HG03460 (cell line): ENCODE data around the gene DNAH14.
"Not testable (repeated sequence)": the region's sequence is repeated elsewhere in the genome, so short reads cannot be mapped to it uniquely, and the experiment has no call there.

Experiments
- ATAC-seq: cut with Tn5 transposase; IDR thresholded peaks from one replicate; pipeline ENCODE4 v1.9.1; 2021; ENCODE audit not compliant: unreplicated experiment

The DNAH14 gene

DNA sequence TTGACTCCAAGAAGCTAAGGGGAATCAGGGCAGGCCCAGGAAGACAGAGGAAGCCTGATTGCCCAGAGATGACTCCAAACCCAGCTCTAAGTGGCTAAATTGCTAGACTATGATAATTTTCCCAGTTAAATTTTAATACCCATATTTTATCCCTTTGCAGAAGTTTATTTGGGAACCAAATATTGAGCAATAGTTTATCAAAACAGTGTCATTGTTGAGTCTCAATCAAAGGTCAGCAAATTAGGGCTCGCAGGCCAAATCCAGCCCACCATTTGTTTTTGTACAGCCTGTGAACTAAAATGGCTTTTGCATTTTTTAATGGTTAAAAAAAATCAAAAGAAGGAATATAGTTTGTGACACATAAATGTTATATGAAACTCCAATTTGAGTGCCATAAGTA, 451.2 kb downstream of the DNAH14 start:
- no peak for ATAC-seq

DNA sequence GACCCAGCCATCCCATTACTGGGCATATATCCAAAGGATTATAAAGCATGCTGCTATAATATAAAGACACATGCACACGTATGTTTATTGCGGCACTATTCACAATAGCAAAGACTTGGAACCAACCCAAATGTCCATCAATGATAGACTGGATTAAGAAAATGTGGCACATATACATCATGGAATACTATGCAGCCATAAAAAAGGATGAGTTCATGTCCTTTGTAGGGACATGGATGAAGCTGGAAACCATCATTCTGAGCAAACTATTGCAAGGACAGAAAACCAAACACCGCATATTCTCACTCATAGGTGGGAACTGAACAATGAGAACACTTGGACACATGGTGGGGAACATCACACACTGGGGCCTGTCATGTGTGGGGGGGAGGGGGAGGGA, 457.4 kb downstream of the DNAH14 start:
- not testable (repeated sequence) for ATAC-seq

DNA sequence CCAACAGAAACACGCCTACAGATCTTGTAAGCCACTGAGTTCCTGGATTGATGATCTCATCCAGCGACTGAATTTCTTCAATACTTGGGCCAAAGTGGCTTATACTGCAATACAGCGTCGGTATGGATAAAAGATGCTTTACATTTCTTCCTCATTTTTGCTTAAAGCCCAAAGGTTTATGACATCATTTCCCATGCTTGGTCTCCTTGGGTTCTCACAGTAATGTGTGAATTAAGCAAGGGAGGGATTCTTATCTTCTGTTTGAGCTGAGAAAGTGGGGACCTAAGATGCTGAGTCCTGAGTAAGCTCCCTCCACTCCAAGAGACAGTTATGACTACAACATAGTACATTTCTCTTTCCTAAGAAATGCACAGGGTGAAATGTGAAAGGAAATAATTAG, 458.9 kb downstream of the DNAH14 start:
- no peak for ATAC-seq

DNA sequence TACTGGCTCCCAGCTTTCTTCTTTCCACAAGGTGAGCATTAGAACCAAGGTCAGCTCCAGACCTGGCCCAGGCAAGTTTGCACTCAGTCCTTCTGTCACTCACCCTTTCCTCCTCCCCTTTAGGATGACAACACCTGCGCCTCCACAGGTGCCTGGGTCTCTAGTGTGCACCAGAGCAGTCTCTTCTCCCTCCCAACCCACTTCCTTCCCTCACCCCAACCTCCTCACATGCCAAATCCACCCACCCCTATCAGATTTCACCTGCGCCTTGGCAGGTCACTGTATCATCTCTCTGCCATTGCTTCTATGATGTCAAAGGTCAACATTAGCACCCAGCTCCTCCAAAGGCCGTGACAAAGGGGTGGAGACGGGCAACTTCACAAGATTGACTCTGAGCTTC, 460.4 kb downstream of the DNAH14 start:
- no peak for ATAC-seq

DNA sequence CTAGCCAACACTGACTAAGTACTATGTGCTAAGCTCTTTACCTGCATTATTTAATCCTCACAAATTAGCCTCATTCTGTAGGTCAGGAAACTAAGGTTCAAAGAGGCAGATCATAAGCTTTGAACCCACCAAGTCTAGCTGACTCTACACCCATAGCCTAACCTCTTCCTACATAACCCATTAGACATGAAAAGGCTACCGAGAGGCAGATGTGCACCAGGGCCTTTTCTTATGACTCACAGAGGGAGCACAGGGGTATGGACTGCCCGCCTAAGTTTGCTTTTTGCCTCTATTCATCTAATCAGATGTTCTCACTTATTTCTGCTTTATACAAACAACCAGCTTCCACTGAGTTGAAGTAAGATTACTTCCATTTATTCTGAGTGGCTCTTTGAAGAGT, 466.9 kb downstream of the DNAH14 start:
- ATAC-seq = no peak

DNA sequence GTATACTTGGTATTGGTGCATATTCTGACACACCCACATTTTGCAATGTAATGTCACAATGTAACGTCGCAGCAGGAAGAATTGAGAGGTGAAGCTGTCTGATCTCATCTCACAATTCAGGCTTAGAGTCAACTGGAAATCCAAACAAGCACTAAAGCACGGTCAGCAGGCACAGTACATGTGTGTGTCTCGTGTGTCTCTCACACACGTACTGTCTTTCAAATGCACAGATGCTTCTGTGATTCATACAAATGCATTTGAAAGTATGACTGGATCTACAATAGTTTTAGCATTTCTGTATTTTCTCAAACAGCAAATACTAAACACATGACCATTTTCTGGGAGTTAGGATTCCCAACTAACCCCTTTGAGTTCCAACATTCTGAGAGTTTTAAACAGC, 471.5 kb downstream of the DNAH14 start:
- no peak for ATAC-seq

DNA sequence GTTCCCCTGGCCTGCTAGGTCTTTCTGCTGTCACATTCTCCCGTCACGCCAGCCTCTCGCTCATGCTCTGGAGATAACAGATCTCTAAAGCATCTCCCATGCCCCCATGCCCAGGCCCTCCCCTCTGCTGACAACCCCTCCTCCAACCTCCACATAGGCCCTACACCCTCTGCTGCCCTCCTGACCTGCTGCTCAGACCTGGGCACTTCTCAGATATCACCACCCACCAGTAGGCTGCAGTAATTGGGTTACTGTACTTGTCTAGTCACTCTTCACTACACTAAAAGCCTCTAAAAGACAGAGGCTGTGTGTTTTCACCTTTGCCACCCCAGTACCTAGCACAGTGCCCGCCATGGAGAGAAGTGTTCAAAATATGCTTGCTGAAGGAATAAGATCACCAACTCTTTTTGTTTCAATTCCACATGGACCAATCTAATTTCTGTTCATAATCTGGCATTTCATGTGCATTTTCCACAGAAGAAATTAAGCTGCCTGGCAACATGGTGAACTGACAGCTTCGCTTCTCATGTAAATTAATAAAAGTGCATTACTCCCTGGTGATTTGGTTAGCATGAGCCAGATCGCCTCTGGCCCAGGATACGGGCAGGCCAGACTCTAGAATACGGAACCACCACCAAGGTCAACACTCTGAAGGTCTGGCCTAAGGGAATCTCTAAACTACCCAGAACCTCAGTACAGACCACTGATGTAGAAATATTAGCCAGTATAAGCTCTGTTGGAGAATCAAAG, 477.7 kb downstream of the DNAH14 start:
- no peak for ATAC-seq

DNA sequence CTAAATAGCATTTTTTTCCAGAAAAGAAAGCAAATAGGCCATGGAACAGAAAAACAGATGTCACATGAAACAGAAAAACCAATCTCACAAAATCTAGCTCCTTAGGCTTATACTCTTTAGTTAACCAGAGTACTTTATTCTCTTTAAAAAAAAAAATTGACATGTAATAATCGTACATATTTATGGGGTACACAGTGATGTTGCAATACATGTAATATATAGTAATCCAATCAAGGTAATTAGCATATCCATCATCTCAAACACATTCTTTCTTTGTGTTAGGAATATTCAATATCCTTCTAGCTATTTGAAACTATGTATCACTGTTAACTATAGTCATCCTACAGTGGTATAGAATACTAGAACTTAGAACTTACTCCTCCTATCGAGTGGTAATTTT, 478.3 kb downstream of the DNAH14 start:
- no peak for ATAC-seq

DNA sequence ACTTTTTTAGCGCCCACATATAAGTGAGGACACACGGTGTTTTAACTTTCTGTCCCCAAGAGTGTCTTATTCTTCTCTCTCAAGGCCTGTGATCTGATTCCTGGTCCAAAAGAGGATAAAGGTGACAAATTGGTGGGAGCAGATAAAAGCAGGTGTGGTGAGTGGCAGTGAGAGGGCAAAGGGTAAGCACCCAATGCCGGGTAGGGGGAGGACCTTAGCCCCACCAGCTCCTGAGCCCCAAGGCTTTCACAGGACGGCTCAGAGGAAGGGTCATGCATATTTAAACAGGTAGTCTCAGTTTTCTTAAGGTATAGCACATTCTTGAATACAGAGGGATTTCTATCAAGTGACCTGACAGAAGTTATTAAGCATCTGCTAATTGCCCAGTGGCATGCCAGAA, 478.8 kb downstream of the DNAH14 start:
- no peak for ATAC-seq

DNA sequence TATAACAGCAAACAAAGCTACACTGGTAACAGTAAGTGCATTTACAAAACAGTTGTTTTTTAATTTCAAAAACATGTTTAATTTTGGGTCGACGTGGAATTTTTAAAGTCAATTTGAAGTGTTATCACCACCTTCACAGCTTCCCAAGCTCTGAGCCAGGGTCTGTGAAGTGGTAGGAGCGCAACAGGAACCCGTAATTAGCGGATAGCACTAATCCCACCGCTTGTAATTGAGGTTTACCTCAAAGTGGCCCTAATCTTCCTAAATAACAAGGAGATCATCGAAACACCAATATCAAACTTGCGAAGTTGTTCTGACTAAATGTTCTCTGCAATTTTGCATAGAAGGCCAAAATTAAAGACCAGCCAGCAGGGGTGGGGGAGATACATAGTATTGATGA, 479.6 kb downstream of the DNAH14 start:
- no peak for ATAC-seq

DNA sequence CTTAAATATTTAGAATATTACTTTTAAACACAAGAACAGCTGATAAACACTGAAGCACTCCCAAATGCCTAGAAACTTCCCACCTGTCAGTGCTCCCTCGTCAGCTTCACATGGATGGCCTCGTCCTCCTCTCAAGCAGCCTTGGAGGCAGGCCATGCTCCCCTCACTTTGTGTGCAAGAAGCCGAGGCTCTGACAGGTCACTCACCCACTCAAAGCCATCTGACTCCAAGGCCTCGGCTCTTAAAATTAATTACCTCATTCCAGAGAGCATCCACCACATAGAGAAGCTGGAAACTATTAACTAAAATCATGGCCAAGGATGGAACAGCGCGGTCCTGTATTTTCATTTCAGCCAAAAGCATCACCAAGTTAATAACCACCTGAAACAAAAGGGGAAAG, 480.6 kb downstream of the DNAH14 start:
- no peak for ATAC-seq

DNA sequence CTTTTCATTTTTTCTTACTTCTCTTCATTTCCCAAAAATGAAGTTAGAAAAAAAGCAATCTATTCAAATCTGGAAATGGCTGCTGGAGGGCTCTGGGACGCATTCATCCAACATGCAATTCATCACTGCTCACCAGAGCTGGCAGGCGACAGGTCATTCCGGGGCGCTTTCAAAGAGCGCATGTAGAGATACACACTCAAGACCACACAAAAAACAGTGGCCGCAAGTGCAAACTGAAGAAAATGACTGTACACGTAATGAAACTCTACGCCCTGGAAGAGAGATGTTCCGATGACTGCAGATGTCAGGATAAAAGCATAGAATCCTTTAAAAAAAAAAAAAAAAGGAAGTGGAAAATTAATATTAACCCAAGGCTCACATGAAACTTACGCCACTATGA, 482.8 kb downstream of the DNAH14 start:
- ATAC-seq = no peak

DNA sequence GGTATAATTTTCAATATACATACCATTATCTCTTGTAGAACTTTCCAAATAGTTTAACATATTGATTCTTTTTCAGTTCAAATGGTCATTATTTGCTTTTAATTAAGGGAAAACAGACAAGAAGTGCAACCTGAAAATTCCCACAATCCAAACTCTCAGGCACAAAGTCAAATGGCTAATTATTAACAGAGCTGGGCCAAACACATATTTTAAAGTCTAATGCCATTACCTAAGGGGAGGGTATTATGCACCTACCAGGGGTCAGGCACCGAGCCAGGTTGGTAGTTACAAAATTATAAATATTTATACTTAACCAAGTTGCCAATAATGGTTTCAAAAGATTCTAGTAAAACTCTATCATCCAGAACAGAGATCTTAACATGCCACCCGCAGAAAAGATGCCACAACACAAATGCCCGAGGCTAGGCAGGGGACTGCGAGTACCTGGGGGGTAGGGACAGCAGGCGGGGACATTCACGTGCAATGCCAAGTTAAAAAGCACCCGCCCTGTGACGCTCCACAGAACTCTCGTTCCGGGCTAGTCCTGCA, 483.4 kb downstream of the DNAH14 start:
- no peak for ATAC-seq

DNA sequence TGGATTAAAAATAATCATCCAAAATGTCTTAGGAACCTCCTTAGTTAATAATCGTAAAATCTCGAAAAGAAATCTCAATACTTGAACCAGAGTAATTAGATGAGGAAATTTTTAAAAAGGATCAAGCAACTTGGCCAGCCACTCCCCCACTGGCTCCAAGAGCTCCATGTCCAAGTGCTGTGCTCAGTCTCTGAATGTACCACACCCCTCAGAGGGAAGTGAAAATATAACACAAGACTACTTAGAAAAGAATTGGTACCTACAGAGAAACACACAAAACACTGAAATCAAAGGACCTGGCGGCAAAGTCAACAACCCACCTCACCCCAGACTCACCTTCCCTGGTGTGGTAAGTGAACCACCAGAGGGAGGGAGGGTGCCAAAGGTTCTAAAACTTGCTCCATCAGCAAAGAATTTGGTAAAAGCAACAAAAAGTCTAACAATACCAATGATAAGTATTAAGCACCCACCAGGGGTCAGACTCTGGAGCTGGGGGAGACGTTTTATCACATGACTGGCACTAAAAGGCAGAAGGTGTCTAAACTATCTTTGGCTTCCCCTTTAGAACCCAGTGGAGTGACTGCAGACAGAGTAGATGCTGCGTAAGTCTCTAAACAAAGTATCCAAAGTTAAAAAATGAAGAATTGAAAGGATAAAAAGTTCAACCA, 484.4 kb downstream of the DNAH14 start:
- no peak for ATAC-seq

DNA sequence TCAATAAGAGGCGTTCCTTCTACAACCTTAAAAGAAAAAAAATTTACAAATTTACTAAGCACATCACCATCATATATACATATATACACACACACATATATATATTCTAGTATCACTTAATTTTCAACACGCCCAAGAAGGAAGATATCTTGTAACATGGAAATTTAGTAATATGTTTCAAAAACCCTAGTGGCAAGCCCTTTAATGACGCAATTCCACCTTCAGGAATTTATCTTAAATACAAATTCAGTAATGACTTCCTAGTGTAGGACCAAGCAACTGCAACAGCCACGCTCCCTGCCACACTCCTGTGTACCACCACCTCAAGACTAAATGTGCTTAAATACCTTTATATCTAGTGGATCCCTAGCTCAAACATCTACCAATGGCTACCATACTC, 485.8 kb downstream of the DNAH14 start:
- no peak for ATAC-seq

DNA sequence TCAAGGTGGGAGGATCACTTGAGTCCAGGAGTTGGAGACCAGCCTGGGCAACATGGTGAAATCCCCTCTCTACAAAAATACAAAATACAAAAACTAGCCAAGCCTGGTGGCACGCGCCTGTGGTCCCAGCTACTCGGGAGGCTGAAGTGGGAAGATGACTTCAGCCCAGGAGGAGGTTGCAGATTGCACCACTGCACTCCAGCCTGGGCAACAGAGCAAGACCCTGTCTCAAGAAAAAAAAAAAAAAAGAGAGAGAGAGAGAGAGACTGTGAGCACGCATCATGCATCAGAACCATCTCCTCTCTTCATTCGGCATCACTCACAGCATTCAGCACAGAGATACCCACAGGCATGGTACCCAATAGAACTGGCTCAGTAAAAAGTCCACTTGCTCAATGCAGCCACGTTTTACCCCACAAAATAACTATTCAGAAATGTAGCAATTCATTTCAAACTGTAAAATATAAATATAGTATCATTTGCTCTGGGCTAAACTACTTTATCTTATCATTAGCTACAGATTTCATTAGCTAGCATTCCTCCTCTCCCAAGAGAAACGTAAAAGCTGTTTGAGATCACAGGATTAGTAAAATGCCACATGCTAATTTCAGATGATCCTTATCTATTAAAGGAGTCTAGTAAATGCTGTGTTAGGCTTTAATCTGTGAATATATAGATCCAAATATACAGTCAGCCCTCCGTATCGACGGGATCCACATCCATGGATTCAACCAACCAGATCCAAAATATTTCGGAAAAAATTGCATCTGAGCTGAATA, 486.7 kb downstream of the DNAH14 start:
- ATAC-seq = no peak

DNA sequence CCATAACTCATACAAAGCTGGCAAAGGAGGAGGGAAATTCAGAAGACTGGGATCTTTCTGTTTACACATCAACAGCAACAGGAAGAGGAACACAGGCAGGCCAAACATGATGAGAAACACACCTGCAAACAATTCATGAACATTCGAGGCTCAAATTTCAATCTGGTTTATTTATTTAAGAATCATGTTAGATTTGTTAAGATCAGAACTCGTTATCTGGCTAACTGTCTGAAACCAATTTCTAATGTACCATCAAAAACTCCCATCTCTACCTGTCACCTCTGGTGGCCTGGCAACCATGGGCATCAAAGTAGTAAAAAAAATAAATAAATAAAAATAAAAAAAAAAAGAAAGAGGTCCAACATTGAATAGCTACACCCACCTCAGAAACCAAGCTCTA, 488.6 kb downstream of the DNAH14 start:
- no peak for ATAC-seq

DNA sequence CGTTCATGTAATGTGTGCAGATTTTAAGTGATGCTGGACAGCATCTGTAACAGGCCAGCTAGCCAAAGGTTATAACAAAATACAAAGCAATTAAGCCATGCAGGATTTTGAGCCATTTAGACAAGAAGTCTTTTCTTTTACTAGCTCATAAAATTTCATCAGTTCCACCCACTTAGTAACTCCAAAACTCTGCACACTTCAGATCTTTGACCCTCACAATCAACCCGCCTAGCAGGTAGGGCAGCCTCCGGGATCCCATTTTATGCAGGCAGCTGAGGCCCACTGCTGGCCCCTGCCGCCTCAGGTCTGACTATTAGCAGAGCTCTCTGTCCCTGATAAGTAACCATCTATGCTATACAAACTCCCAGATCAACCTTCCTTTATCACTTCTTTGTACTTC, 489.1 kb downstream of the DNAH14 start:
- ATAC-seq = no peak

DNA sequence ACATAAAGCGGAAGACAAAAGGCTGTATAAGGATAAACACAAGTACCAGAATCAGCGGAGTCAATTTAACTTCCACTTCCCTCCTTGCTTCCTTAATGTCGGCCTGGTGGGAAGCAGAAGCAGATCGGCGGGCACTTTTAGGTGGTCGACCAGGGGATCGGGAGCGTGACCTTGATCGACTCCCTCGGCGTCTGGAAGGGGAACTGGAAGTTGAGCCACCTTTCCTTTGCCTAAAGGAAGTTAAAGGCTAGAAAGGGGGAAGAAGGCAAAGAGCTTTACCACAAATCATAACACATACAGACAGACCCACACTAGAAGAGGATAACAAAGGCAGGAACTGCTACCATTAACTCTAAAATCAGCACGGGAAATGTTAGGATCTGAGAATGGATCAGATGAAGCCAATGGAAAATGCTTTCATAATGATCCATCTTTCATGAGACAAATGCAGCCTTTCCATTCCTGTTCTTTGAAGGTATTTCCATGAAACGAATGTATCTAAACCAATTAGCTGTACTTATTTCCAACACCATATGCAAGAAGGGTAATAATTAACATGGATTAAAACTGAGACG, 492.6 kb downstream of the DNAH14 start:
- no peak for ATAC-seq

DNA sequence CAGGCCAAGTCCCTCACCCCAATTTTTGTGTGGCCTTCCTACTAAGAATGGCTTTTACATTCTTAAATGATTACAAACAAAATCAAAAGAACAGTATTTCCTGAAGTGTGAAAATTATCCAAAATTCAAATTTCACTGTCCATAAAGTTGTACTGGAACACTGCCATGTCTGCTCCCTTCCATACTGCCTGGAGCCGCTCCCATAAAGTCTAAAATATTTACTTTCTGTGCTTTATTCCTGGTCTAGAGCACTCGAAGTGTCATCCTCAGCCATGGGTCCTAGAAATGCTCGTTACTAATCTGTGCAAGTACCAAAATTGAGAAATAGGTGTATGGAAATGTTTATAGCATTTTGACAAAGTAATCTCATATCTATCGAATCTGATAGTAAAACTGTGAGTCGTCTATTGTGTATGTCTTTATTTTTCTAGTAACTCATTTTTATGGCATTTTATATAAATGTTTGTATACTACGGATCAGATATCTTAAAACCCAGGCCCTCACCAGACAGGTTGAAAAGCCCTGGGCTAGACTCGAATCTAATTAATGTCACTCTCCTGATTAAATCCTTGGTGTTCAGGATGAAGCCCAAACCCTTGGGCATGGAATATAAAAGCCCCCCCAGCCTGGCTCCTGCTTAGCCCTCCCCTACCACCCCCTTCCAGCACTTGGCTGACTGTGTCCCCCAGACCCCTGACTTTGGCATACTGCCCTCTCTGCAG, 493.5 kb downstream of the DNAH14 start:
- no peak for ATAC-seq

DNA sequence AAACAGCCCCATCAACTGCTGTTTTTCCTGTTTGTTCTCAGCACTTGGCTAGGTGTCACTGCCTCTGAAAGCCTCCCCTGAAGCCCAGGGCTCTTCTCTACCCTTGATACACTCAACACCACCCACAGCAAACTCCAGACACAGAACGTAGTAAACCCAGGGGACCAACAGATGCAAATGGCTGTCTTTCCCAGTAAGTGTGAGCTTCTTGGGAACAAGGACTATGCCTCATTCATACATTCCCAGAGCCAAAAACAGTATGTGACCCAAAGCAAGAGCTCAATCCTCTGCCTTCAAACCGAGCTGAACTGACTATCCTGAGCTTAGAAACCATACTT, 494.0 kb downstream of the DNAH14 start:
- no peak for ATAC-seq
